HEK293 (cell line): Measurements from ENCODE around the gene PBXIP1.

Source experiments
- GLIS1 ChIP-seq: fragments of 450-650 bp; formaldehyde crosslinking; IDR thresholded peaks from 2 replicates; pipeline ENCODE4 v1.5.1; 2016; ENCODE audit warnings: missing biosample characterization, missing genetic modification characterization
- GLIS2 ChIP-seq: fragments of 450-650 bp; formaldehyde crosslinking; IDR thresholded peaks from 2 replicates; pipeline ENCODE4 v1.5.1; 2016; ENCODE audit warnings: missing biosample characterization, missing genetic modification characterization
- HOXA7 ChIP-seq: sonication (generic); formaldehyde crosslinking; IDR thresholded peaks from 2 replicates; pipeline ENCODE4 v1.8.1; 2022; ENCODE audit warnings: missing genetic modification reagents, borderline replicate concordance
- KLF7 ChIP-seq: fragments of 450-650 bp; formaldehyde crosslinking; IDR thresholded peaks from 2 replicates; pipeline ENCODE4 v1.5.1; 2016; ENCODE audit warnings: missing biosample characterization, missing genetic modification characterization, borderline replicate concordance
- REPIN1 ChIP-seq: fragments of 450-650 bp; formaldehyde crosslinking; IDR thresholded peaks from 2 replicates; pipeline ENCODE4 v1.5.1; 2017; ENCODE audit warnings: missing biosample characterization, missing genetic modification characterization, low read depth
- SP3 ChIP-seq: fragments of 450-650 bp; formaldehyde crosslinking; IDR thresholded peaks from 2 replicates; pipeline ENCODE4 v1.5.1; 2016; ENCODE audit warnings: missing biosample characterization, missing genetic modification characterization
- WT1 ChIP-seq: fragments of 450-650 bp; formaldehyde crosslinking; IDR thresholded peaks from 2 replicates; pipeline ENCODE4 v1.5.1; 2016; ENCODE audit warnings: missing biosample characterization, missing genetic modification characterization
- ZBTB17 ChIP-seq: fragments of 450-650 bp; formaldehyde crosslinking; IDR thresholded peaks from 2 replicates; pipeline ENCODE4 v1.5.1; 2016; ENCODE audit warnings: missing biosample characterization, missing genetic modification characterization
- ZBTB8A ChIP-seq: fragments of 450-650 bp; formaldehyde crosslinking; IDR thresholded peaks from 2 replicates; pipeline ENCODE4 v1.5.1; 2016; ENCODE audit warnings: missing biosample characterization, missing genetic modification characterization
- ZFHX2 ChIP-seq: fragments of 450-650 bp; formaldehyde crosslinking; conservative IDR thresholded peaks from 2 replicates; pipeline ENCODE4 v1.5.1; 2016; ENCODE audit warnings: missing biosample characterization, missing genetic modification characterization
- ZIC2 ChIP-seq: fragments of 450-650 bp; formaldehyde crosslinking; IDR thresholded peaks from 2 replicates; pipeline ENCODE4 v1.5.1; 2016; ENCODE audit warnings: missing biosample characterization, missing genetic modification characterization
- ZNF10 ChIP-seq: fragments of 450-650 bp; formaldehyde crosslinking; IDR thresholded peaks from 2 replicates; pipeline ENCODE4 v1.5.1; 2017; ENCODE audit warnings: missing biosample characterization, missing genetic modification characterization
- ZNF2 ChIP-seq: fragments of 450-650 bp; formaldehyde crosslinking; IDR thresholded peaks from 2 replicates; pipeline ENCODE4 v1.5.1; 2016; ENCODE audit warnings: missing biosample characterization, missing genetic modification characterization
- ZNF529 ChIP-seq: fragments of 450-650 bp; formaldehyde crosslinking; IDR thresholded peaks from 2 replicates; pipeline ENCODE4 v1.5.1; 2017; ENCODE audit warnings: missing genetic modification characterization, missing biosample characterization; ENCODE audit not compliant: insufficient replicate concordance
- ZNF548 ChIP-seq: fragments of 450-650 bp; formaldehyde crosslinking; IDR thresholded peaks from 2 replicates; pipeline ENCODE4 v1.5.1; 2016; ENCODE audit warnings: missing biosample characterization, missing genetic modification characterization
- ZNF600 ChIP-seq: fragments of 450-650 bp; formaldehyde crosslinking; IDR thresholded peaks from 2 replicates; pipeline ENCODE4 v1.5.1; 2016; ENCODE audit warnings: missing biosample characterization, missing genetic modification characterization
- ZNF623 ChIP-seq: fragments of 450-650 bp; formaldehyde crosslinking; IDR thresholded peaks from 2 replicates; pipeline ENCODE4 v1.5.1; 2016; ENCODE audit warnings: missing biosample characterization, missing genetic modification characterization
- ZNF747 ChIP-seq: fragments of 450-650 bp; formaldehyde crosslinking; IDR thresholded peaks from 2 replicates; pipeline ENCODE4 v1.5.1; 2016; ENCODE audit warnings: missing biosample characterization, missing genetic modification characterization
- ZNF777 ChIP-seq: fragments of 450-650 bp; formaldehyde crosslinking; IDR thresholded peaks from 2 replicates; pipeline ENCODE4 v1.5.1; 2017; ENCODE audit warnings: missing biosample characterization, missing genetic modification characterization, borderline replicate concordance
- ZNF837 ChIP-seq: fragments of 450-650 bp; formaldehyde crosslinking; IDR thresholded peaks from 2 replicates; pipeline ENCODE4 v1.5.1; 2016; ENCODE audit warnings: missing biosample characterization, missing genetic modification characterization
- ZSCAN16 ChIP-seq: fragments of 450-650 bp; formaldehyde crosslinking; IDR thresholded peaks from 2 replicates; pipeline ENCODE4 v1.5.1; 2016; ENCODE audit warnings: missing biosample characterization, missing genetic modification characterization
- TF ChIP-seq, protein P1 (sequence below): fragments of 450-650 bp; formaldehyde crosslinking; IDR thresholded peaks from 2 replicates; pipeline ENCODE4 v1.5.1; 2016; ENCODE audit warnings: missing biosample characterization, missing genetic modification characterization
- TF ChIP-seq, protein P2 (sequence below): fragments of 450-650 bp; formaldehyde crosslinking; IDR thresholded peaks from 2 replicates; pipeline ENCODE4 v1.5.1; 2016; ENCODE audit warnings: missing biosample characterization, missing genetic modification characterization
- TF ChIP-seq, protein P3 (sequence below): fragments of 450-650 bp; formaldehyde crosslinking; conservative IDR thresholded peaks from 2 replicates; pipeline ENCODE4 v1.5.1; 2016; ENCODE audit warnings: low read depth, missing biosample characterization, missing genetic modification characterization
- TF ChIP-seq, protein P4 (sequence below): fragments of 450-650 bp; formaldehyde crosslinking; IDR thresholded peaks from 2 replicates; pipeline ENCODE4; 2016; ENCODE audit warnings: missing biosample characterization, missing genetic modification characterization
- TF ChIP-seq, protein P5 (sequence below): fragments of 450-650 bp; formaldehyde crosslinking; IDR thresholded peaks from 2 replicates; pipeline ENCODE4 v1.5.1; 2016; ENCODE audit warnings: missing biosample characterization, missing genetic modification characterization

PBXIP1 gene

DNA sequence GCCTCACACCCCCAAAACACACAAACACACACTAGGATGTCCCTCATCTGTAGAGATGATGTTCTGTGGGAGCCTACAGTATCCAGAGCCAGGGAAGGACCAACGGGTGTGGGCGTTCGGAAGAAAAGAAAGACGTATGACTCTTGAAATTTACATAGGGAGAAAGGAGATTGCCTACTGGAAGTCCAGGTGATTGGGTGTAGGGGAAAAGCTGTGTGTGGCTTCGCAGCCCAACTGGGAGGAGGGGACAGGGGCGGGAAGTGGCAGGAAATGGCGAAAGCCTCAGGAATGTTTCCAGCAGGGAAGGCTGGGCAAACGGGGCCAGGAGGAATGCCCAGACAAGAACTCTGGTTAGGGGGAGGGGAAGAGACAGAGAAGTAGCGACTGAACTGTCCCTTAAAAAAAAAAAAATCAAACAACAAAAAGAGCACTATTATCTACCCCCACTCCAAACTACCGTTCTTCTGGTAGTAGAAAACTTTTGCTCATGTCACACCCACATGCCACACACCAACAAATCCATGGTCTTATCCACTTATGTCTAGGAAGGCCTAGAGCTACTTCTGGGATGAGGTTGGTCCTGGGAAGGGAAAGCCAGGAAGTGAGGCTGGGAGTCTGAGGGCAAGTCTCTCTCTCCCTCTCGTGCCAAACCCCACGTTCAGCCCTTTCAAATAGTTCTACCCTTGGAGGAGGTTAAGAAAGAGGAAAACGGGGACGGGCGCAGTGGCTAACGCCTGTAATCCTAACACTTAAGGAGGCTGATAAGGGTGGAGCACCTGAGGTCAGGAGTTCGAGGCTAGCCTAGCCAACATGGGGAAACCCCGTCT lies 16.8 kb upstream of the PBXIP1 start (continued):
- TF ChIP-seq, protein P1, sequence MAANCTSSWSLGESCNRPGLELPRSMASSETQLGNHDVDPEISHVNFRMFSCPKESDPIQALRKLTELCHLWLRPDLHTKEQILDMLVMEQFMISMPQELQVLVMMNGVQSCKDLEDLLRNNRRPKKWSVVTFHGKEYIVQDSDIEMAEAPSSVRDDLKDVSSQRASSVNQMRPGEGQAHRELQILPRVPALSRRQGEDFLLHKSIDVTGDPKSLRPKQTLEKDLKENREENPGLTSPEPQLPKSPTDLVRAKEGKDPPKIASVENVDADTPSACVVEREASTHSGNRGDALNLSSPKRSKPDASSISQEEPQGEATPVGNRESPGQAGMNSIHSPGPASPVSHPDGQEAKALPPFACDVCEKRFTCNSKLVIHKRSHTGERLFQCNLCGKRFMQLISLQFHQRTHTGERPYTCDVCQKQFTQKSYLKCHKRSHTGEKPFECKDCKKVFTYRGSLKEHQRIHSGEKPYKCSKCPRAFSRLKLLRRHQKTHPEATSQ = no peak
- TF ChIP-seq SP3 (tag by site-specific recombination) (peak; percentile 79), ZBTB8A (tag by site-specific recombination) (peak; percentile 19; the same call in 1 of the 2 replicates), ZIC2 (tag by site-specific recombination) (peak; percentile 73), ZBTB17 (tag by site-specific recombination) (peak; percentile 82), ZNF837 (tag by site-specific recombination) (no peak), REPIN1 (no peak), ZNF10 (no peak), KLF7 (tag by site-specific recombination) (no peak), ZNF600 (tag by site-specific recombination) (peak; percentile 65; the same call in 1 of the 2 replicates), WT1 (peak; percentile 27; the same call in 1 of the 2 replicates), ZFHX2 (tag by site-specific recombination) (peak; percentile 55), GLIS2 (tag by site-specific recombination) (peak; percentile 51; the same call in 1 of the 2 replicates), ZNF529 (tag by site-specific recombination) (no peak), ZSCAN16 (tag by site-specific recombination) (no peak), ZNF623 (0 out of 2 replicates have a peak, but pooled peaks have one; percentile 13), HOXA7 (CRISPR knock-in tag) (no peak), ZNF777 (tag by site-specific recombination) (no peak), GLIS1 (peak; percentile 77), ZNF548 (tag by site-specific recombination) (no peak), ZNF747 (no peak), ZNF2 (tag by site-specific recombination) (0 out of 2 replicates have a peak, but pooled peaks have one; percentile 18)
- TF ChIP-seq, protein P2, sequence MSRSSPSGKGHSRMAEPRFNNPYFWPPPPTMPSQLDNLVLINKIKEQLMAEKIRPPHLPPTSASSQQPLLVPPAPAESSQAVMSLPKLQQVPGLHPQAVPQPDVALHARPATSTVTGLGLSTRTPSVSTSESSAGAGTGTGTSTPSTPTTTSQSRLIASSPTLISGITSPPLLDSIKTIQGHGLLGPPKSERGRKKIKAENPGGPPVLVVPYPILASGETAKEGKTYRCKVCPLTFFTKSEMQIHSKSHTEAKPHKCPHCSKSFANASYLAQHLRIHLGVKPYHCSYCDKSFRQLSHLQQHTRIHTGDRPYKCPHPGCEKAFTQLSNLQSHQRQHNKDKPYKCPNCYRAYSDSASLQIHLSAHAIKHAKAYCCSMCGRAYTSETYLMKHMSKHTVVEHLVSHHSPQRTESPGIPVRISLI (tag by site-specific recombination) = no peak
- TF ChIP-seq, protein P3, sequence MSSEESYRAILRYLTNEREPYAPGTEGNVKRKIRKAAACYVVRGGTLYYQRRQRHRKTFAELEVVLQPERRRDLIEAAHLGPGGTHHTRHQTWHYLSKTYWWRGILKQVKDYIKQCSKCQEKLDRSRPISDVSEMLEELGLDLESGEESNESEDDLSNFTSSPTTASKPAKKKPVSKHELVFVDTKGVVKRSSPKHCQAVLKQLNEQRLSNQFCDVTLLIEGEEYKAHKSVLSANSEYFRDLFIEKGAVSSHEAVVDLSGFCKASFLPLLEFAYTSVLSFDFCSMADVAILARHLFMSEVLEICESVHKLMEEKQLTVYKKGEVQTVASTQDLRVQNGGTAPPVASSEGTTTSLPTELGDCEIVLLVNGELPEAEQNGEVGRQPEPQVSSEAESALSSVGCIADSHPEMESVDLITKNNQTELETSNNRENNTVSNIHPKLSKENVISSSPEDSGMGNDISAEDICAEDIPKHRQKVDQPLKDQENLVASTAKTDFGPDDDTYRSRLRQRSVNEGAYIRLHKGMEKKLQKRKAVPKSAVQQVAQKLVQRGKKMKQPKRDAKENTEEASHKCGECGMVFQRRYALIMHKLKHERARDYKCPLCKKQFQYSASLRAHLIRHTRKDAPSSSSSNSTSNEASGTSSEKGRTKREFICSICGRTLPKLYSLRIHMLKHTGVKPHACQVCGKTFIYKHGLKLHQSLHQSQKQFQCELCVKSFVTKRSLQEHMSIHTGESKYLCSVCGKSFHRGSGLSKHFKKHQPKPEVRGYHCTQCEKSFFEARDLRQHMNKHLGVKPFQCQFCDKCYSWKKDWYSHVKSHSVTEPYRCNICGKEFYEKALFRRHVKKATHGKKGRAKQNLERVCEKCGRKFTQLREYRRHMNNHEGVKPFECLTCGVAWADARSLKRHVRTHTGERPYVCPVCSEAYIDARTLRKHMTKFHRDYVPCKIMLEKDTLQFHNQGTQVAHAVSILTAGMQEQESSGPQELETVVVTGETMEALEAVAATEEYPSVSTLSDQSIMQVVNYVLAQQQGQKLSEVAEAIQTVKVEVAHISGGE (tag by site-specific recombination) = 0 out of 2 replicates have a peak, but pooled peaks have one; percentile 20
- TF ChIP-seq, protein P4, sequence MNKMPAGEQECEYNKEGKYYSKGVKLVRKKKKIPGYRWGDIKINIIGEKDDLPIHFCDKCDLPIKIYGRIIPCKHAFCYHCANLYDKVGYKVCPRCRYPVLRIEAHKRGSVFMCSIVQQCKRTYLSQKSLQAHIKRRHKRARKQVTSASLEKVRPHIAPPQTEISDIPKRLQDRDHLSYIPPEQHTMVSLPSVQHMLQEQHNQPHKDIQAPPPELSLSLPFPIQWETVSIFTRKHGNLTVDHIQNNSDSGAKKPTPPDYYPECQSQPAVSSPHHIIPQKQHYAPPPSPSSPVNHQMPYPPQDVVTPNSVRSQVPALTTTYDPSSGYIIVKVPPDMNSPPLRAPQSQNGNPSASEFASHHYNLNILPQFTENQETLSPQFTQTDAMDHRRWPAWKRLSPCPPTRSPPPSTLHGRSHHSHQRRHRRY (tag by site-specific recombination) = no peak
- TF ChIP-seq, protein P5, sequence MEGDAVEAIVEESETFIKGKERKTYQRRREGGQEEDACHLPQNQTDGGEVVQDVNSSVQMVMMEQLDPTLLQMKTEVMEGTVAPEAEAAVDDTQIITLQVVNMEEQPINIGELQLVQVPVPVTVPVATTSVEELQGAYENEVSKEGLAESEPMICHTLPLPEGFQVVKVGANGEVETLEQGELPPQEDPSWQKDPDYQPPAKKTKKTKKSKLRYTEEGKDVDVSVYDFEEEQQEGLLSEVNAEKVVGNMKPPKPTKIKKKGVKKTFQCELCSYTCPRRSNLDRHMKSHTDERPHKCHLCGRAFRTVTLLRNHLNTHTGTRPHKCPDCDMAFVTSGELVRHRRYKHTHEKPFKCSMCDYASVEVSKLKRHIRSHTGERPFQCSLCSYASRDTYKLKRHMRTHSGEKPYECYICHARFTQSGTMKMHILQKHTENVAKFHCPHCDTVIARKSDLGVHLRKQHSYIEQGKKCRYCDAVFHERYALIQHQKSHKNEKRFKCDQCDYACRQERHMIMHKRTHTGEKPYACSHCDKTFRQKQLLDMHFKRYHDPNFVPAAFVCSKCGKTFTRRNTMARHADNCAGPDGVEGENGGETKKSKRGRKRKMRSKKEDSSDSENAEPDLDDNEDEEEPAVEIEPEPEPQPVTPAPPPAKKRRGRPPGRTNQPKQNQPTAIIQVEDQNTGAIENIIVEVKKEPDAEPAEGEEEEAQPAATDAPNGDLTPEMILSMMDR (tag by site-specific recombination) = no peak
